Caki2 (cell line): ENCODE data around the gene ZFP1. TPM values are rescaled to one million over a fixed set of nuclear protein-coding genes. Genes with fewer than 3 reads are reported as not detected.

ENCODE experiments used
- DNase-seq: peaks from one replicate; pipeline ENCODE4 v3.0.0-alpha.2; 2015; ENCODE audit warnings: low read depth
- in situ Hi-C: cut with HindIII; loops from 2 replicates; pipeline ENCODE4 v1.10.0; 2016; ENCODE audit warnings: low sequenced_read_pairs, low pct_unique_long_range_greater_than_20kb, mixed read lengths
- total RNA-seq: library from RNA; depleted of rRNA; stranded (reverse); fragments of >200 nt; shearing (Covaris generic); gene quantifications from 2 replicates; pipeline ENCODE4 v1.2.3, GENCODE V29; 2014; ENCODE audit warnings: low replicate concordance

Gene ZFP1
- total RNA-seq, 1 experiment from 2014 or later: 14.4 TPM

DNA sequence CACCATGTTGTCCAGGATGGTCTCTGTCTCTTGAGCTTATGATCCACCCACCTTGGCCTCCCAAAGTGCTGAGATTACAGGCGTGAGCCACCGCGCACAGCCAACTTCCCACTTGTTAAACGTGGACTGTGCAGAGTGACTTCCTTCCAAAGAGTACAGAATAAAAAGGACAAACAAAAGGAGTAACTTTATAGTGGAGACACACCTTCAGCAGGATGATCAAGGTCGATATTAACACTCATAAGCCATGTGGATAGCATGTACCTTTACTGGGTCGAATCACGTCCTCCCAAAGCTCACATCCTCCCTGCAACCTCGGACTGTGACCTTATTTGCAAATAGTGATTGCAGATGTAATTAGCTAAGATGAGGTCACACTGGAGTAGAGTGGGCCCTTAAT lies 10.1 kb upstream of the ZFP1 start:
- DNase-seq: no peak
- in situ Hi-C loops: no loop called here

DNA sequence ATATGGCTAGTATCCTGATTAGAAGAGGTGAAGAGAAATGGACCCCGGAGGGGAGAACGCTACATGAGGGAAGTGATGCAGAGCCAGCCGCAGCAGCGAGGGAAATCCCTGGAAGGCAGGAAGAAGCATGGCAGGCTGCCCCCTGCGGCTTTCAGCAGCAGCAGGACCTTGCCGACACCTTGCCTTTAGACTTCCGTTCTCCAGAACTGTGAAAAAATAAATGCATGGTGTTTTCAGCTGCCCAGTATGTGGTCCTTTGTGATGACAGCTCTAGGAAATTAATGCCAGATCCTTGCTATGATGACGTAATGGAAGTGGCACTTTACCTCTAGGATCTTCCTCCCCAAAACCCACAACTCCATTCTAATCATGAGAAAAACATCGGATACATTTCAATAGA lies 9.7 kb upstream of the ZFP1 start:
- no peak for DNase-seq
- in situ Hi-C loops: no loop called here

DNA sequence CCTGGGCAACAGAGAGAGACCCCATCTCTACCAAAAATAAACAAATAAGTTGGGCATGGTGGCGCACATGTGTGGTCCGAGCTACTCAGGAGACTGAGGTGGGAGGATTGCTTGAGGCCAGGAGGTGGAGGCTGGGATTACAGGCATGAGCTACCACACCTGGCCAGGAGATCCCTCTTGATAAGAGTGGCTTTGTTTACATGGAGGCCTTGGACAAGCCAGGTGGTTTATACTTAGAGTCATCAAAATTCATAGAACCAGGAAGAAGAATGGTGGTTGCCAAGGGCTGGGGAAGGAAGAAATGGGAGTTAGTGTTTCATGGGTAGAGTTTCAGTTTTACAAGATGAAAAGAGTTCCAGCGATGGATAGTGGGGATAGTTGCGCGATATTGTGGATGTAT lies 8.8 kb upstream of the ZFP1 start:
- DNase-seq: no peak
- in situ Hi-C loops: no loop called here

DNA sequence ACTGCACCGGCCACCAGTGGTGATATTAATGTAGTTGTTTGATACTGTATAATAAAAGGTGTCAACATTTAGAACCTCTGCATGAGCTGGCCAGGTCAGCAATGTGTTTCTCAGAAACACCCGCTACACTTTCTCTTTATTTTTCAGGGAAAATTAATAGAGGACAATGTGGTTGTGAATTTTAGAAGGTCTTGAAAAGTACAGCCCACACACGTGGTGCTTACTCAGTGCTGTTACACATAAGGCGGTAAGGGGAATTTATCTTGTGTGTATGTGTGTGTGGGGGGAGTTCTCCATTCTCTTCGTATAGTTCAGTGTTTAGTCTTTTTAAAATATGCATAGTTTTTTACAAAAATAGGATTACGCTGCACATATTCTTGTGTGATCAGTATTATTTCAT lies 4.4 kb upstream of the ZFP1 start:
- DNase-seq: no peak
- in situ Hi-C loops: no loop called here

DNA sequence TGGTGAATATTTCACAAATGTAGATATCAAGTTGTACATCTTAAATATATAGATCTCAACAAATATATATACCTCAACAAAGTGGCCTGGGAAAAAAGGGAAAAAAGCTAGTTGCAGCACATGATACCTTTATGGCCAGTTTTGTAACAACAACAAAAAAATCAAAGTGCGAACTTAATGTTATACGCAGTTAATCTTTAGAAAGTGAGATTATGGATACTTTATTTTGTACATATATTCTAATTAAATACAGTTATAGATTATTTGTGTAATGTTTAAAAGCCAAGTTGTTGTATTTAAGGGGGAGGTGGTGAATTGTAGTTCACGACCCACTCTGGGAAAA lies 385 bp upstream of the ZFP1 start:
- in situ Hi-C loops: no loop called here

DNA sequence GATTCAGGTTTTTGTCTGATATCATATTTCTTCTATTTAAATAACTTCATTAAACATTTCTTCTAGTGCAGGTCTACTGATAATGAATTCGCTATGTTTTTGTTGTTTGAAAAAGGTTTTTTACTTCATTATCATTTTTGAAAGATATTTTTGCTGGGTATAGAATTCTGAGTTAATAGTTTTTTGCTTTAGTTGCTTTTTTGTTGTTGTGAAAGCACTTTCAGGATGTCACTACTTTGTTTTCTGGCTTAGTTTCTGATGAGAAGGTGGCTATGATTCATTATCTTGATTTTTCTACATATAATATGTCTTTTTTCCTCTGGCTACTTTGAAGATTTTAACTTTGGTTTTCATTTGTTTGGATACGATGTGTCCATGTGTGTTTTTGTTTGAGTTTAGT lies 3.5 kb downstream of the ZFP1 start:
- in situ Hi-C loops: no loop called here
- DNase-seq: no peak

More for the DNA sequence above, 385 bp upstream of the ZFP1 start:
- DNase-seq: no peak

DNA sequence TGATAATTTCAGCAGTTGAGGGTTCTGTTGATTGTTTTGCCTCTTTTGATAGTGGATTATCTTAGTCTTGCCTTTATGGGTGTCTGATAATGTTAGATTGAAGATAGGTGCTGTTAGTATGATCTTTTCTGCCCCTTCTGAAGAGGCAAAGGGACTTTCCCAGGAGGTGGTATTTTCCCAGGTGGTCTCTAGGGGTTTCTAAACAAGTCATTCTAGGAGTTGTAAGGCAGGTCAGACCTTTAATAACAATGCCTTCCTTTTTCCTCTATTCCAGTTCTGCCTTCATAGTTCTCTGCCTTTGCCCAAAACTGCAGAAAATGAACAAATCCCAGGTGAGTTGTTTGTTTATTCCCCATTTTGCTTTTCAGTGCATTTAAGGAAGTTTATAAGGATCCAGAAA lies 4.3 kb downstream of the ZFP1 start:
- in situ Hi-C loops: no loop called here

DNA sequence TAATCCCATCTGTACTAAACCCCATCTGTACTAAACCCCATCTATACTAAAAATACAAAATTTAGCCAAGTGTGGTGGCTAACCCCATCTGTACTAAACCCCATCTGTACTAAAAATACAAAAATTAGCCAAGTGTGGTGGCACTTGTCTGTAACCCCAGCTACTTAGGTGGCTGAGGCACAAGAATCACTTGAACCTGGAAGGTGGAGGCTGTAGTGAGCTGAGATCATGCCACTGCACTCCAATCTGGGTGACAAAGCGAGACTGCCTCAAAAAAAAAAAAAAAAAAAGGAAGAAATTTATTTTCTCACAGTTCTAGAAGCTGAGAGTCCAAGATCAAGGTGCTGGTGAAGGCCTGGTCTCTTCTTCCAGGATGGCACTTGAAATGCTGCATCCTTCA lies 12.1 kb downstream of the ZFP1 start:
- in situ Hi-C loops: no loop called here
- no peak for DNase-seq

More for the DNA sequence above, 4.3 kb downstream of the ZFP1 start:
- DNase-seq: no peak

DNA sequence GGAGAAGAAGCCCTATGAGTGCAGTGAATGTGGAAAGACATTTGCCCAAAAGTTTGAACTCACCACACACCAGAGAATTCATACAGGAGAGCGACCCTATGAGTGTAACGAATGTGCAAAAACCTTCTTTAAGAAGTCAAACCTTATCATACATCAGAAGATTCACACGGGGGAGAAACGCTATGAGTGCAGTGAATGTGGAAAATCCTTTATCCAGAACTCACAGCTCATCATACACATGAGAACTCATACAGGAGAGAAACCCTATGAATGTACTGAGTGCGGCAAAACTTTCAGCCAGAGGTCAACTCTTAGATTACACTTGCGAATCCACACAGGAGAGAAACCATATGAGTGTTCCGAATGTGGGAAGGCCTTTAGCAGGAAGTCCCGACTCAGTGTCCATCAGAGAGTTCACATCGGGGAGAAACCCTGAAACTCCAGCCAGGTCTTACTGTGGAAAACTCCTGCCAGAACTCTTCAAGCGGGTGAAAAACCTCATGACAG lies 21.6 kb downstream of the ZFP1 start:
- in situ Hi-C loops: no loop called here
- DNase-seq: no peak

DNA sequence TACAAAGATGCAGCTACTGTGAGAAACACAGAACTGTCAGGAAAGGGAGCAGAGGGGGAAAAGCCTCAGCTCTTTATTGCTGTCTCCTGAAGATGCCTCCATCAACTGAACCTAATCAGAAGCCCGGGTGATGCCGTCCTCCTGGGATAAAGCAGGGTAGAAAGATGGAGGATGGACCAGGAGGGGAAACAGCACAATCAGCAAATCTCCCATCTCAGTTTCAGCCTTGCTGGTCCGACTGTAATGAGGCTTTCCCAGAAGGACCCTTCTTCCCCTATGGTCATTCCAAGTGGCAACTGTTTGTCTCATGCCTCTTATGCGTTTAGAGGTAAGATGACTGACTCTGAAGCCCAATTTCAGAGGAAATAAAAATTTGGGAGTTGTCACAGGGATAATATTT lies 24.3 kb downstream of the ZFP1 start:
- DNase-seq: no peak
- in situ Hi-C loops: no loop called here

DNA sequence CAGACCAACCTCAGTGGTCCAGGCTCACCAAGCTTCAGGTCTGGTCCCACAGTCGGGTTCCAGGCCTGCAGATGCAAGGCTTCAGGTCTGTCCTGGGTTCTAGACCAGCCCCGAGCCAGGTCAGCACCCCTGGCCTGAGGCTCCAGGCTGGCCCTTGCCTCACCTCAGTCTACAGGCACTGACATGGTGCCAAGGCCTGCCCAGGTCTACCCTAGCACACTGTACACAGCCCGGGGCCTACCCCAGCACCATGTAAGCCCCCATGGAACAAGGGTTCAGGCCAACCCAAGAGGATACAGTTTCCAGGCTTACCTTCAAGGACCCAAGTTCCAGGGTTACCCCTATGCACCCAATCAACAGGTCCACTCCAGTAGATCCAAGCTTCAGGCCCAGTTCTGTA lies 26.8 kb downstream of the ZFP1 start:
- in situ Hi-C loops: no loop called here
- no peak for DNase-seq

DNA sequence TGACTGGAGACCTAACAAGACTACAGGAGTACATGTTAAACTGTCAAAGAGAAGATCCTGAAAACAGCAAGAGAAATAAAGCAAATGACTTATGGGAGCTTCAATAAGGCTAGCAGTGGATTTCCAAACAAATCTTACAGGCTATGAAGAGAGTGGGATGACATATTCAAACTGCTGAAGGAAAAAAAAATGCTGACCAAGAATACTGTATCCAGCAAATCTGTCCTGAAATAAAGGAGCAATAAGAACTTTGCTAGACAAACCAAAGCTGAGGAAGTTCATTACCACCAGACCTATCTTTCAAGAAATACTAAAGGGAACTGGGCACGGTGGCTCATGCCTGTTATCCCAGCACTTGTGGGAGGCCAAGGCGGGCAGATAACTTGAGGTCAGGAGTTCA lies 28.6 kb downstream of the ZFP1 start:
- DNase-seq: no peak
- in situ Hi-C loops: no loop called here

DNA sequence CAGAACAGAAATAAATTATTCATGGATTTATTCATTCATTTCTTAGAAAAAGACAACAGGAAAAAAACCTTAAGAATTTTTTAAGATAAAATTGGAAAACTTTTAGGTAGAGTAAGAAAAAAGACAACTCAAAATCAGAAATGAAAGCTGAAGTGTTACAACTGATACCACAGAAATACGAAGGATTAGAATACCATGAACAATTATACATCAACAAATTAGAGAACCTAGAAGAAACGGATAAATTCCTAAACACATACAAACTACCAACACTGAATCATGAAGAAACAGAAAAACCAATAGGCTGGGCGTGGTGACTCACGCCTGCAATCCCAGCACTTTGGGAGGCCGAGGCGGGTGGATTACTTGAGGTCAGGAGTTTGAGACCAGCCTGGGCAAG lies 30.9 kb downstream of the ZFP1 start:
- no peak for DNase-seq
- in situ Hi-C loops: no loop called here

DNA sequence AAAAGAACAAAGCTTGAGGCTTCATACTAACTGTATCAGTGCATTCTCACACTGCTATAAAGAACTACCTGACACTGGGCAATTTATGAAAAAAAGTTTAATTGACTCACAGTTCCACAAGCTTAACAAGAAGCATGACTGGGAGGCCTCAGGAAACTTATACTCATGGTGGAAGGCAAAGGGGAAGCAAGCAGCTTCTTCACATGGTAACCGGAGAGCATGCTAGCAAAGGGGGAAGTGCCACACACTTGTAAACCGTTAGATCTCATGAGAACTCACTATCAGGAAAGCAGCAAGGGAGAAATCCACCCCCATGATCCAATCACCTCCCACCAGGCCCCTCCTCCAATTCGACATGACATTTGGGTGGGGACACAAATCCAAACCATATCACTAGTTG lies 33.3 kb downstream of the ZFP1 start:
- in situ Hi-C loops: no loop called here
- DNase-seq: no peak

DNA sequence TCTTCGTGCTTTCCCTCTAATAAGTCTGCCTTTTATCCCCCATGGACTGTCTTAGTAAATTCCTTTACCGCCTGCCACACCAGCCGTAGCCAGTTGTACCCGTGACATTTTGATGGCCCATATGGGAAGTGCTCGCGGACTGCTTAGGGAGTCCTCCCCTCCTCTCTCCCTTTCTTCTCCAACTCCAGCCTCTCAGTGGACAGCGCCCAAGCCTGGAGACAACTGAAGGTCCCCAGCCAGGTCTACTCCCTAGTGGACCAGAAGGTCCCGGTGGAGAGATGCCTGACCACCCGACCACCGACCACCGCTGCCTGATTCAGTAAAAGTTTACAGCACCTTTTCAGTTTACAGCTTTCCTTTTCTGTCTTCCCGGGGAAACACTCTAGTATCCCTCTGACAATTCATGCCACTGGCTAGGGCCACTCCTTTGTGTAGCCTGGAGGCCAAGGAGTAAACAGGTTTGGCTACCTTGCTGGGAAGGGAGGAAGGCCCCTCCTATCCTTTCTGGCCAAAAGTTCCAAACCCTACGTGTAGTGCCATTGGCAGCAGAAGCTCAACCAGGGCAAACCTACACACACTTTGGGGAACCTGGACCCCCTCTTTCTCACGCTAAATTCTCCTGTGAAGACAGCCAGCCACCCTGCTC lies 40.6 kb downstream of the ZFP1 start:
- in situ Hi-C loops: no loop called here

DNA sequence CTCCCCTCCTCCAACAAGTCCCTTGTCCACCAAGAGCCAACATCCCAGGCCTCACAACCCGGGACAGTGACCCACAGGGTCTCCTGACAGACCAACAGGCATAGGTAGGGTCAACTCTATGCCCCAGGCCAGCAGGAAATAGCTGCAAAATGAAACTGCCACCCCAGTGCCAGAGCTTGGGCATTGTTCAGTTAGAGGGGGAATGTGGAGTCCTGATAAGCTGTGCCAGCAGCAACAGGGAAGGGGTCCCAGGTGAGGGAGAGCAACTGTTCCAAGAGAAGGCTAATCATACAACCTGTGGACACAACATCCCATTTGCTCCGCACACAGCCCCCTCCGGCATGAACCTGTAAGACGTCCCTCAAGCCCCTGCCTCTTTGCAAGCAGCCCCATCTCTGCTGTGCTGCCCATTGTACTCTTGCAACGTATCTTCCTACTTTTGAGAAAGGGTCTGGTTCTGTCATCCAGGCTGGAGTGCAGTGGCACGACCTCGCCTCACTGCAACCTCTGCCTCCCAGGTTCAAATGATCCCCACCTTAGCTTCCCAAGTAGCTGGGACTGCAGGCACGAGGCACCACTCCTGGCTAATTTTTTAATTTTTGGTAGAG lies 41.4 kb downstream of the ZFP1 start:
- in situ Hi-C loops: no loop called here
- DNase-seq: no peak

More for the DNA sequence above, 40.6 kb downstream of the ZFP1 start:
- no peak for DNase-seq

DNA sequence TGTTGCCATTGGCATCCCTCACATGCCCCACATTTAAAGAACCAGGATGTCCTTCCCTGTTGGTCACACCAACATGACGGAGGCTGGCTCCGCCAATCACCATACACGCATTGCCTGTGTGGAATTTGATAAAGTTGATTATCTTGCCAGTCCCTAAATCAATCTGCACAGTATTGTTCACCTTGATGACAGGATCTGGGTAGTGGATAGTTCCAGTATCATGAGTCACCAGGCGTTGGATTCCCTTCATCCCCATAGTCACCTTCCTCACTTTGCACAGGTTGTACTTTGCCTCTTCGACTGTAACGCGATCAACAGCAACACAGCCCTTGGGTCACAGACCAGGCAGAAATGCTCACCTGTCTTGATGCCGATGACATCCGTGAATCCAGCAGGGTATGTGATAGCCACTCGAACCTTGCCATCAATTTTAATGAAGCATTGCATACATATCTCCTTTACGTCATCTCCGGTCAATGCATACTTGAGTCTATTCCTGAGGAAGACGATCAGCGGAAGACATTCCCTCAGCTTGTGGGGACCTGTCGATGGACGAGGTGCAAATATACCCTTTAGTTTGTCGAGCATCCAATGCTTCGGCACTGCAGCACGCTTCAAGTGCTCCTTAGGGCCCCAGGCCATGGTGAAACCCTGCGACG lies 44.4 kb downstream of the ZFP1 start:
- in situ Hi-C loops: no loop called here
- DNase-seq: no peak

DNA sequence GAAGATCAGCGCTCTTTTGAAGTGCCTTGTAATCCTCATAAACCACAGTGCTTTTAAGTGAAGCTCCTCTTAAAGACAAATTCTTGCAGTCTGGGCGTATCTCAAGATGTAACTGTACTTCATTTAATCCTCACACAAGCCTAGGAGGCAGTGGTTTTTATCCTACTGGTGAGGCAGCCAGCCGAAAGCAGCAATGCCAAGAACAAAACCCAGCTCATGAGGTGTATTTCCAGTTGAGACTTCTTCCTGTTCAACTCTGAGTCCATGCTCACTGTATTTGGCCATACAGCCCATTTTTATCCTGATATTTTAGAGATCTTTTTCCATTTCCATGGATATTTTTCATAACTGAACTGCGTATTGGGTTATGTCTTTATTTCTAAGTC lies 44.9 kb downstream of the ZFP1 start:
- no peak for DNase-seq
- in situ Hi-C loops: no loop called here

DNA sequence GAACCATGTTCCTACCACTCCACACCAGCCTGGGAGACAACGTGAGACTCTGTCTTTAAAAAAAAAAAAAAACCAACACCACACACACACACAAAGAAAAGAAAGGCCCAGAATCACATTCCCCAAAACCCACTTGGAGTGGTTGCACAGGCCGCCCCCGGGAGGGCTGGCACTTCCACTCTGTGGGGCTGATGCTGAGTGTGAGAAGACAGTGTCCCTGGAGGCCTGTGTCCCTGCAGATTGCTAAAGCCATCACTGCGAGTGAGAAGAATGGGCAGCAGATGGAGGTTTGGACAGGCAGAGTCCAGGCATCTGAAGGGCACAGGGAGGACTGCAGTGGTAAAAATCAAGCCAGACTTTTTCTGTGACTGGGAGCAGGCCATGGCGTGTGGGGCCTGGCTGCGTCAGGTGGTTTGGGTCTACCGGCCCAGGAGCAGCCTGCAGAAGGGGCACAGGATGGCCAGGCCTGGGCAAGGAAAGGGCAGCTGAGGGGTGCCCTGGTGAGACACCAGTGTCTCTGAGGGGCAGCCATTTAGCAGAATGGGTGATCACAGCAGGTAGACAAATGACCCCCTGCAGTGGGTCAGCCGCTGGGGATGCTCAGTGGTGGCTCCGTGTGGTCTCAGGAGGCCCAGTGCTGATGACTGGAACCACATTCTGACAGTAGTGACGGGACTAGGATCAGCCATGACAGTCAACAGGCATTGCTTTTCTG lies 45.6 kb downstream of the ZFP1 start:
- in situ Hi-C loops: no loop called here
- DNase-seq: no peak
